H1 (cell line): ENCODE measurements around the gene TXNIP. TPM values are rescaled to one million over a fixed set of nuclear protein-coding genes. Genes with fewer than 3 reads are reported as not detected.
A peak's percentile ranks its signal among the peaks of the same experiment; 100 is the strongest.

Experiments
- CTCF ChIA-PET: fragments of 300-600 bp; sonication (Branson Sonifier 250); formaldehyde crosslinking; loops from one replicate; lab custom pipeline; 2021; ENCODE audit not compliant: partially characterized antibody; lab: Charles Lee
- POLR2A ChIA-PET: fragments of 300-600 bp; sonication (Branson Sonifier 250); formaldehyde crosslinking; loops from one replicate; lab custom pipeline; 2021; ENCODE audit warnings: inconsistent platforms; ENCODE audit not compliant: partially characterized antibody; lab: Charles Lee
- DNase-seq, 2 experiments: peaks; one replicate each; pipeline versions ENCODE4 v3.0.0 to v3.0.0-alpha.2; 2010 to 2022; ENCODE audit warnings: low spot score in 2 of 2, low read depth in 1 of 2, mixed read lengths in 1 of 2
- FAIRE-seq: peaks from 2 replicates; lab custom pipeline; 2011; peaks lifted over from hg19 to GRCh38; lab: Jason Lieb, UNC
- H2AFZ ChIP-seq: 2 replicates; pipeline ENCODE4 v1.8.1; 2012; ENCODE audit warnings: low read length, inconsistent platforms
- H2AK5ac ChIP-seq: 2 replicates; pipeline ENCODE4 v1.6.1; 2013; ENCODE audit warnings: low read depth, low read length
- H2BK120ac ChIP-seq: replicated peaks from 2 replicates; pipeline ENCODE3; 2013; ENCODE audit warnings: low read depth, low read length, inconsistent platforms
- H2BK12ac ChIP-seq: 2 replicates; pipeline ENCODE4 v1.6.1; 2013; ENCODE audit warnings: low read depth, low read length
- H2BK15ac ChIP-seq: 2 replicates; pipeline ENCODE4 v1.6.1; 2013; ENCODE audit warnings: low read length
- H2BK20ac ChIP-seq: 2 replicates; pipeline ENCODE4 v1.6.1; 2013; ENCODE audit warnings: low read length
- H2BK5ac ChIP-seq: 2 replicates; pipeline ENCODE4 v1.6.1; 2013; ENCODE audit warnings: low read depth, low read length
- H3K14ac ChIP-seq: 2 replicates; pipeline ENCODE4 v1.6.1; 2013; ENCODE audit warnings: inconsistent platforms; ENCODE audit not compliant: insufficient read length
- H3K18ac ChIP-seq: 2 replicates; pipeline ENCODE4 v1.6.1; 2013; ENCODE audit warnings: low read length; ENCODE audit errors: extremely low read depth
- H3K23ac ChIP-seq: 2 replicates; pipeline ENCODE4 v1.6.1; 2013; ENCODE audit warnings: inconsistent platforms; ENCODE audit not compliant: insufficient read length
- H3K23me2 ChIP-seq: 2 replicates; pipeline ENCODE4 v1.6.1; 2013; ENCODE audit warnings: low read depth, low read length
- H3K27ac ChIP-seq: 2 replicates; pipeline ENCODE4 v1.6.1; 2011; ENCODE audit warnings: low read depth, low read length, inconsistent platforms
- H3K27me3 ChIP-seq, 4 experiments: replicated peaks in 1 of 4; 1 replicate in 1 of 4; 2 replicates in 3 of 4; pipeline versions ENCODE4 v1.6.1 to v1.8.1; 2011 to 2013; ENCODE audit warnings: low read length in 3 of 4, mild to moderate bottlenecking in 3 of 4, inconsistent platforms in 2 of 4, mixed read lengths in 2 of 4, moderate library complexity in 1 of 4; ENCODE audit not compliant: control insufficient read depth in 3 of 4, insufficient read depth in 3 of 4; ENCODE audit errors: extremely low read depth in 1 of 4
- H3K36me3 ChIP-seq, 4 experiments: 2 replicates each; pipeline versions ENCODE4 v1.6.1 to v1.8.1; 2011 to 2013; ENCODE audit warnings: mild to moderate bottlenecking in 4 of 4, low read length in 3 of 4, moderate library complexity in 2 of 4, control low read depth in 1 of 4, inconsistent platforms in 1 of 4; ENCODE audit not compliant: insufficient read depth in 4 of 4, control insufficient read depth in 2 of 4
- H3K4ac ChIP-seq: replicated peaks from 2 replicates; pipeline ENCODE3; 2013; ENCODE audit warnings: low read length, low read depth, mixed read lengths, inconsistent platforms; ENCODE audit not compliant: insufficient read length
- H3K4me1 ChIP-seq, 4 experiments: replicated peaks in 1 of 4; 1 replicate in 1 of 4; 2 replicates in 3 of 4; pipeline versions ENCODE4 v1.6.1 to v1.8.1; 2011 to 2013; ENCODE audit warnings: low read length in 3 of 4, inconsistent platforms in 2 of 4, mixed read lengths in 1 of 4; ENCODE audit not compliant: insufficient read depth in 4 of 4, control insufficient read depth in 3 of 4
- H3K4me2 ChIP-seq, 2 experiments: 2 replicates each; pipeline versions ENCODE4 v1.6.1 to v1.8.1; 2011 to 2013; ENCODE audit warnings: low read depth in 2 of 2, low read length in 2 of 2, control low read depth in 1 of 2, inconsistent platforms in 1 of 2, mild to moderate bottlenecking in 1 of 2; ENCODE audit not compliant: insufficient read depth in 1 of 2
- H3K4me3 ChIP-seq, 4 experiments: fragments of 200-600, 300-600 bp in 1 of 4; sonication (generic), shearing (Covaris generic), sonication (Bioruptor Twin) in 1 of 4; 2 replicates each; pipeline versions ENCODE4 v1.5.1 to v1.8.1; 2011 to 2016; ENCODE audit warnings: low read length in 4 of 4, low read depth in 3 of 4, control low read depth in 2 of 4, inconsistent platforms in 2 of 4, mild to moderate bottlenecking in 2 of 4, mixed read lengths in 1 of 4, moderate library complexity in 1 of 4; ENCODE audit not compliant: insufficient read depth in 2 of 4; ENCODE audit errors: extremely low read depth in 1 of 4
- H3K56ac ChIP-seq: replicated peaks from 2 replicates; pipeline ENCODE3; 2013; ENCODE audit warnings: low read depth, mild to moderate bottlenecking, mixed read lengths, low read length, inconsistent platforms; ENCODE audit not compliant: insufficient read length
- H3K79me1 ChIP-seq: 2 replicates; pipeline ENCODE4 v1.6.1; 2013; ENCODE audit warnings: low read depth, low read length, control low read depth
- H3K79me2 ChIP-seq, 2 experiments: 2 replicates each; pipeline versions ENCODE4 v1.6.1 to v1.8.1; 2012 to 2013; ENCODE audit warnings: low read length in 2 of 2, mild to moderate bottlenecking in 2 of 2, inconsistent platforms in 1 of 2; ENCODE audit not compliant: insufficient read depth in 2 of 2, control insufficient read depth in 1 of 2
- H3K9ac ChIP-seq, 4 experiments: replicated peaks in 1 of 4; 1 replicate in 1 of 4; 2 replicates in 3 of 4; pipeline versions ENCODE4 v1.6.1 to v1.8.1; 2011 to 2013; ENCODE audit warnings: low read depth in 3 of 4, low read length in 3 of 4, control low read depth in 2 of 4, mild to moderate bottlenecking in 2 of 4, moderate library complexity in 2 of 4, inconsistent platforms in 1 of 4; ENCODE audit errors: extremely low read depth in 1 of 4
- H3K9me3 ChIP-seq, 2 experiments: 2 replicates each; pipeline versions ENCODE4 v1.6.1 to v1.8.1; 2012 to 2013; ENCODE audit warnings: mild to moderate bottlenecking in 2 of 2, moderate library complexity in 2 of 2, control low read depth in 1 of 2, inconsistent platforms in 1 of 2, low read depth in 1 of 2, low read length in 1 of 2, mixed read lengths in 1 of 2; ENCODE audit not compliant: insufficient read depth in 2 of 2
- H4K20me1 ChIP-seq, 2 experiments: replicated peaks in 1 of 2; 2 replicates each; pipeline versions ENCODE3 to v1.8.1; 2011 to 2013; ENCODE audit warnings: inconsistent platforms in 2 of 2, low read length in 2 of 2, mild to moderate bottlenecking in 1 of 2; ENCODE audit not compliant: insufficient read depth in 2 of 2, control insufficient read depth in 1 of 2
- H4K5ac ChIP-seq: 2 replicates; pipeline ENCODE4 v1.6.1; 2013; ENCODE audit warnings: low read length, low read depth, mixed read lengths, inconsistent platforms; ENCODE audit not compliant: insufficient read length
- H4K8ac ChIP-seq: 2 replicates; pipeline ENCODE4 v1.8.0; 2013; ENCODE audit warnings: mild to moderate bottlenecking, moderate library complexity, low read length, inconsistent platforms; ENCODE audit not compliant: insufficient read depth; ENCODE audit errors: extremely low read depth
- H4K91ac ChIP-seq: replicated peaks from 2 replicates; pipeline ENCODE3; 2013; ENCODE audit warnings: low read length, mixed read lengths, inconsistent platforms; ENCODE audit not compliant: insufficient read length
- BCL11A ChIP-seq, 2 experiments: IDR thresholded peaks; one replicate each; pipeline ENCODE4 v1.6.1; 2011; ENCODE audit warnings: low read depth in 2 of 2, low read length in 2 of 2, mild to moderate bottlenecking in 2 of 2
- BRCA1 ChIP-seq: IDR thresholded peaks from 2 replicates; pipeline ENCODE4 v1.6.1; 2012; ENCODE audit warnings: low read depth, low read length, improper control_type of control experiment
- CBX8 ChIP-seq: fragments of 300-800, 300-1000 bp; sonication (generic); IDR thresholded peaks from 2 replicates; pipeline ENCODE4 v1.7.1; 2016; ENCODE audit warnings: low read depth, low read length, borderline replicate concordance
- CREB1 ChIP-seq: IDR thresholded peaks from 2 replicates; pipeline ENCODE4 v1.6.1; 2012; ENCODE audit warnings: inconsistent platforms
- POLR2A ChIP-seq, 2 experiments: IDR thresholded peaks; 1 replicate in 1 of 2; 2 replicates in 1 of 2; pipeline ENCODE4 v1.6.1; 2011; ENCODE audit warnings: low read depth in 2 of 2, low read length in 2 of 2, mild to moderate bottlenecking in 2 of 2; ENCODE audit errors: control extremely low read depth in 1 of 2
- POU5F1 ChIP-seq: IDR thresholded peaks from 2 replicates; pipeline ENCODE4 v1.6.1; 2011; ENCODE audit warnings: low read depth, mild to moderate bottlenecking, low read length, moderate library complexity
- RNF2 ChIP-seq: fragments of 200-900, 300-1000 bp; sonication (generic); IDR thresholded peaks from 2 replicates; pipeline ENCODE4 v1.7.1; 2016; ENCODE audit warnings: borderline replicate concordance, low read depth, mild to moderate bottlenecking, antibody characterized with exemption, low read length; ENCODE audit not compliant: poor library complexity, severe bottlenecking; ENCODE audit errors: missing control alignments
- SIN3A ChIP-seq, 2 experiments: IDR thresholded peaks in 1 of 2; conservative IDR thresholded peaks in 1 of 2; 2 replicates each; pipeline ENCODE4 v1.6.1; 2011 to 2012; ENCODE audit warnings: low read length in 2 of 2, improper control_type of control experiment in 1 of 2, low read depth in 1 of 2, mild to moderate bottlenecking in 1 of 2
- TCF12 ChIP-seq: IDR thresholded peaks from 2 replicates; pipeline ENCODE4 v1.6.1; 2011; ENCODE audit warnings: low read depth, mild to moderate bottlenecking, low read length
- YY1 ChIP-seq: IDR thresholded peaks from 2 replicates; pipeline ENCODE4 v1.6.1; 2011; ENCODE audit warnings: low read depth, mild to moderate bottlenecking, low read length
- ZNF274 ChIP-seq: IDR thresholded peaks from 2 replicates; pipeline ENCODE4 v1.7.0; 2012; ENCODE audit warnings: low read length, borderline replicate concordance; ENCODE audit errors: extremely low read depth
- WGBS, 2 experiments: shearing (Covaris generic) in 1 of 2; methylation state at CpG; one replicate each; pipeline versions ENCODE4 v1.1.6 to v1.1.7; 2013 to 2015; ENCODE audit warnings: low lambda C conversion rate in 2 of 2, mixed read lengths in 2 of 2, inconsistent platforms in 1 of 2, low coverage in 1 of 2, missing lambda C conversion rate in 1 of 2; ENCODE audit not compliant: insufficient replicate concordance in 2 of 2, insufficient coverage in 1 of 2, insufficient read length in 1 of 2; ENCODE audit errors: extremely low coverage in 1 of 2, missing lambda C conversion rate in 1 of 2; 5-methylcytosine and 5-hydroxymethylcytosine counted together
- polyA plus RNA-seq, 7 experiments: library from polyadenylated mRNA; depleted of rRNA in 3 of 7; stranded (reverse) in 5 of 7; unstranded in 2 of 7; fragments of >200 nt in 5 of 7; fragments of 200-250 nt in 2 of 7; gene quantifications; 1 replicate in 5 of 7; 2 replicates in 1 of 7; 4 replicates in 1 of 7; pipeline versions ENCODE4 v1.2.1 to v1.2.3, GENCODE V29; 2011 to 2013; ENCODE audit warnings: missing spikeins in 2 of 7, mixed read lengths in 2 of 7
- total RNA-seq: library from RNA; stranded (reverse); fragmentation: NEBNext Ultra II Directional; extraction: Animal tissue kit (Norgen Biotek cat#: 25700); gene quantifications from 2 replicates; pipeline ENCODE4 v1.2.1, GENCODE V29; 2021
- TF ChIP-seq, protein P1 (sequence below): IDR thresholded peaks from 2 replicates; pipeline ENCODE4 v1.6.1; 2012; ENCODE audit warnings: low read length, inconsistent platforms

Gene TXNIP
- total and polyA plus RNA-seq, 2 of the 8 experiments (the other 6 are each of a cell fraction or from before 2014, with no cell fraction given): 12.3 to 56.8 TPM

DNA sequence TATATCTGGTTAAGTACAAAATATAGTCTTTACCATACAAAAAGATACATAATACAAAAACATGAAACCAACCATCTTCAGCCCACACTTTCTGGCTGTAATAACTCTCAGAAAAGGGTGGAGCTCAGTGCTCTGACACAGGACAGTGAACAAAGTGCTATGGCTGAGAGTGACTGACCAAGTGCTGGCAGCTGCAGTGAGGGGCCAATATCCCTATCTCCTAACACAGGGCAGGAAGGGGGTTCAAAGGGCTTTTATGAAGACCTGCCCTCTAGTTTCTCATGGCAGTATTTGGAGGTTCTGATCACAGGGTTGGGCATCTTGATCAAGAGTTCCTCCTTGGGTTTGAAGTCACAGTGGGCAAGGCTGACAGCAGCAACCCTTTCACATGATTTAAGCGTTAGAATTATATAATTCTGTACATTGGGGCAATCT, 3.9 kb downstream of the TXNIP start:
- no peak overlapping the region for H3K56ac ChIP-seq
- H2BK15ac ChIP-seq: no peak overlapping the region
- H3K79me2 ChIP-seq: peaks cover 4 to 27% of the 10 kb centered on the region in 2 experiments; a peak in 3 of 4 replicates
- 82% methylated on average over 1 of the region's 1 CpG; no CpG with 5 or more reads in 1 of the 2 experiments for WGBS, 2 experiments
- DNase-seq: no peak
- H2AK5ac ChIP-seq: no peak overlapping the region
- H3K27ac ChIP-seq: no peak overlapping the region
- no peak overlapping the region for H4K91ac ChIP-seq
- no peak overlapping the region for H3K23ac ChIP-seq
- no peak overlapping the region for H4K5ac ChIP-seq
- no peak overlapping the region for H3K18ac ChIP-seq
- no peaks in the 10 kb centered on the region for H3K27me3 ChIP-seq
- no peak for FAIRE-seq
- H4K8ac ChIP-seq: no peak overlapping the region; the same call in 1 of the 2 replicates
- H3K4me2 ChIP-seq: peak overlapping the region in 1 of 2 experiments; percentile 96; a peak in 1 of 4 replicates
- H3K4ac ChIP-seq: no peak overlapping the region
- no peak overlapping the region for H2BK12ac ChIP-seq
- 0 out of 8 replicates have a peak overlapping the region, but pooled peaks of 1 of the 4 experiments have one; percentile 14 for H3K4me3 ChIP-seq
- H2BK5ac ChIP-seq: no peak overlapping the region
- ChIA-PET CTCF (interaction anchor here (1.1 to 12.6 kb wide), 6 partner anchors 11 to 25 kb away, joined by 3 to 93 read pairs (median 3); no protein-coding TSS in a partner anchor), POLR2A (interaction anchor here (0.8 to 13.4 kb wide), 10 partner anchors 10 to 65 kb away, joined by 3 to 218 read pairs (median 6); partner anchors contain the start of genes HJV and RBM8A)
- peaks cover 17 to 35% (median 25%) of the 10 kb centered on the region in 4 experiments for H3K36me3 ChIP-seq
- H3K9ac ChIP-seq: no peak overlapping the region
- H2AFZ ChIP-seq: no peak overlapping the region
- peaks cover 0 to 2% of the 10 kb centered on the region in 2 experiments for H4K20me1 ChIP-seq
- H3K9me3 ChIP-seq: no peaks in the 10 kb centered on the region
- H3K79me1 ChIP-seq: peaks cover 6% of the 10 kb centered on the region; the same call in 1 of the 2 replicates
- peaks cover 2 to 8% (median 5%) of the 10 kb centered on the region in 4 experiments; a peak in 4 of 7 replicates for H3K4me1 ChIP-seq
- H2BK120ac ChIP-seq: no peak overlapping the region
- no peak overlapping the region for H2BK20ac ChIP-seq
- peaks cover 9% of the 10 kb centered on the region for H3K23me2 ChIP-seq
- no peak overlapping the region for H3K14ac ChIP-seq
- TF ChIP-seq CREB1: no peak
- TF ChIP-seq YY1: no peak
- no peak for TF ChIP-seq BRCA1
- TF ChIP-seq RNF2: no peak
- TF ChIP-seq CBX8: no peak
- TF ChIP-seq ZNF274: no peak
- TF ChIP-seq POLR2A (IDR thresholded peaks at IDR 0.05; ENCODE audit: control extremely low read depth in 1 of 2, low read depth in 2 of 2, low read length in 2 of 2): no peak
- TF ChIP-seq SIN3A (conservative IDR thresholded peaks at IDR 0.05 in 1 of 2, IDR thresholded peaks at IDR 0.05 in 1 of 2; ENCODE audit: low read depth in 1 of 2, low read length in 2 of 2): no peak
- TF ChIP-seq POU5F1: no peak
- TF ChIP-seq BCL11A (IDR thresholded peaks at IDR 0.05; ENCODE audit: low read depth in 2 of 2, low read length in 2 of 2): no peak
- TF ChIP-seq TCF12: no peak
- TF ChIP-seq, protein P1, sequence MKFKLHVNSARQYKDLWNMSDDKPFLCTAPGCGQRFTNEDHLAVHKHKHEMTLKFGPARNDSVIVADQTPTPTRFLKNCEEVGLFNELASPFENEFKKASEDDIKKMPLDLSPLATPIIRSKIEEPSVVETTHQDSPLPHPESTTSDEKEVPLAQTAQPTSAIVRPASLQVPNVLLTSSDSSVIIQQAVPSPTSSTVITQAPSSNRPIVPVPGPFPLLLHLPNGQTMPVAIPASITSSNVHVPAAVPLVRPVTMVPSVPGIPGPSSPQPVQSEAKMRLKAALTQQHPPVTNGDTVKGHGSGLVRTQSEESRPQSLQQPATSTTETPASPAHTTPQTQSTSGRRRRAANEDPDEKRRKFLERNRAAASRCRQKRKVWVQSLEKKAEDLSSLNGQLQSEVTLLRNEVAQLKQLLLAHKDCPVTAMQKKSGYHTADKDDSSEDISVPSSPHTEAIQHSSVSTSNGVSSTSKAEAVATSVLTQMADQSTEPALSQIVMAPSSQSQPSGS: no peak
